ENCODE measurements around the gene ARHGEF7. TPM values are rescaled to one million over a fixed set of nuclear protein-coding genes. Genes with fewer than 3 reads are reported as not detected.

The ARHGEF7 gene
- total RNA-seq, 2 donors from 2014 or later: 70.3 to 73.2 TPM

GRCh38 chr13:111315347-111315995 is 200.4 kb downstream of the ARHGEF7 start:
- peaks cover 11 to 12% of the 10 kb centered on the region in 2 donors for H3K4me1 Mint-ChIP-seq (ENCODE audit: low read depth in 2 of 2)

DNA sequence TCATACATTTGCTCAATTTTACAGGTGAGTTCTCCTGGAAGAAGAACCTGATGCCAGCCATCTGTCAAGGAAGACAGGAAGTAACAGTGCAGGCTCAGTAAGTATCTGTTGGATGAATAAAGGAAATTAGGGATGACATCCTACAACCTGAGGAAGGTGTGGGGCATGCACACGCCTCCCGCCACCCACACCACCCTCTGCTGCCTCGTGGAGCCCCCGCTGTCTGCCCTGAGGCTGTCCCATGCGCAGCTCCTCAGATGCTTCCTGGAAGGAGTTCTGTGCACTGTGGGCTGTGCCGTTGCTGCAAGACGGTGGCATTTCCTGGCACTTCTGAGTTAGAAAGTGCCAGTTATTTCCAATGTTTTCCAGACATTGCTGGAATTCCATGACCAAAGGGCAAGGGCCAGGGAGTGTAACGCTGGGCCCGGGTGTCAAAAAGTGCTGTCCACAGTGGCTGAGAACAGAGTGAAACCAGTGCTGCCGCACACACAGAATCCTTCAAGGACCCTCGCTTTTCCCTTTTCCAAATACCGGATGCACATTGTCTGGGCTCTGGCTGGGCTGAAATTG is 201.1 kb downstream of the ARHGEF7 start:
- H3K36me3 Mint-ChIP-seq: no peaks in the 10 kb centered on the region
- no peak overlapping the region for H3K4me3 Mint-ChIP-seq
- H3K27me3 Mint-ChIP-seq: no peaks in the 10 kb centered on the region
- peaks cover 5% of the 10 kb centered on the region in 2 donors for H3K4me1 Mint-ChIP-seq (ENCODE audit: low read depth in 2 of 2)
- H3K27ac Mint-ChIP-seq: no peak overlapping the region
- no peaks in the 10 kb centered on the region for H3K9me3 Mint-ChIP-seq
- DNase-seq (ENCODE audit: low spot score): no peak
- ATAC-seq: no peak

More at GRCh38 chr13:111315347-111315995, 200.4 kb downstream of the ARHGEF7 start:
- ATAC-seq (peak in 1 of 2 donors; percentile 34), DNase-seq (ENCODE audit: low spot score) (no peak)
- Mint-ChIP-seq H3K9me3 (peaks cover 1% of the 10 kb centered on the region), H3K36me3 (no peaks in the 10 kb centered on the region), H3K27me3 (no peaks in the 10 kb centered on the region), H3K27ac (no peak overlapping the region), H3K4me3 (no peak overlapping the region)

GRCh38 chr13:111317042-111317550 is 202.0 kb downstream of the ARHGEF7 start:
- Mint-ChIP-seq H3K4me3 (no peak overlapping the region), H3K36me3 (no peaks in the 10 kb centered on the region), H3K27ac (no peak overlapping the region), H3K9me3 (no peaks in the 10 kb centered on the region), H3K27me3 (no peaks in the 10 kb centered on the region), H3K4me1 (ENCODE audit: low read depth in 2 of 2) (peaks cover 3 to 5% of the 10 kb centered on the region in 2 donors)
- ATAC-seq: no peak
- DNase-seq (ENCODE audit: low spot score): no peak

GRCh38 chr13:111317571-111318345 is 202.6 kb downstream of the ARHGEF7 start:
- H3K9me3 Mint-ChIP-seq: no peaks in the 10 kb centered on the region
- H3K27ac Mint-ChIP-seq: no peak overlapping the region
- no peak overlapping the region for H3K4me3 Mint-ChIP-seq
- DNase-seq (ENCODE audit: low spot score) (peak; percentile 34), ATAC-seq (no peak)
- H3K36me3 Mint-ChIP-seq: no peaks in the 10 kb centered on the region
- H3K27me3 Mint-ChIP-seq: no peaks in the 10 kb centered on the region
- H3K4me1 Mint-ChIP-seq (ENCODE audit: low read depth in 2 of 2): peaks cover 3 to 5% of the 10 kb centered on the region in 2 donors

DNA sequence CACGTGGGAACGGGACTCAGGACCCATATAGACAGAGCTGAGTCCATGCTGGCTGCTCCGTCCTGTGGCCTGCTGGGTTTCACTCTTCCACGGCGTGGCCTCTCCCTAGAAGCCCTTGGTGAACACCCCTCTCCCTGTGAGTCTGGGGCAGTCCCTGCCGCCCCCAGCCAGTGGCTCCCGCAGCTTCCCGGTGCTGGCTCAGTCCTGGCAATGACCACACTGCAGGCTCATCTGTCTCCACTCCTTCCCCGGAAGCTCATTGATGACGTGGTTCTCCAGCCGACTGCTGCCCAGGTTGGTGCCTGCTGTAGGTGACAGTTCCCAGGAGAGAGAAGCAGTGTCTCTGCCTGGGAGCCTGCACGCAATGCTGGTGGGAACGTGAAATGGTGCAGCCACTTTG is 203.3 kb downstream of the ARHGEF7 start:
- H3K27me3 Mint-ChIP-seq: no peaks in the 10 kb centered on the region
- H3K9me3 Mint-ChIP-seq: no peaks in the 10 kb centered on the region
- H3K4me3 Mint-ChIP-seq: no peak overlapping the region
- no peaks in the 10 kb centered on the region for H3K36me3 Mint-ChIP-seq
- H3K4me1 Mint-ChIP-seq (ENCODE audit: low read depth in 2 of 2): peaks cover 3 to 5% of the 10 kb centered on the region in 2 donors
- no peak overlapping the region for H3K27ac Mint-ChIP-seq
- no peak for ATAC-seq
- peak; percentile 58 for DNase-seq (ENCODE audit: low spot score)

- Mint-ChIP-seq H3K27me3 (no peaks in the 10 kb centered on the region), H3K4me3 (no peak overlapping the region), H3K4me1 (ENCODE audit: low read depth in 2 of 2) (peaks cover 3 to 5% of the 10 kb centered on the region in 2 donors), H3K36me3 (no peaks in the 10 kb centered on the region), H3K9me3 (no peaks in the 10 kb centered on the region), H3K27ac (no peak overlapping the region)
- DNase-seq (ENCODE audit: low spot score): no peak
- ATAC-seq: no peak
Observed at GRCh38 chr13:111319521-111319920, 204.4 kb downstream of the ARHGEF7 start.

DNA sequence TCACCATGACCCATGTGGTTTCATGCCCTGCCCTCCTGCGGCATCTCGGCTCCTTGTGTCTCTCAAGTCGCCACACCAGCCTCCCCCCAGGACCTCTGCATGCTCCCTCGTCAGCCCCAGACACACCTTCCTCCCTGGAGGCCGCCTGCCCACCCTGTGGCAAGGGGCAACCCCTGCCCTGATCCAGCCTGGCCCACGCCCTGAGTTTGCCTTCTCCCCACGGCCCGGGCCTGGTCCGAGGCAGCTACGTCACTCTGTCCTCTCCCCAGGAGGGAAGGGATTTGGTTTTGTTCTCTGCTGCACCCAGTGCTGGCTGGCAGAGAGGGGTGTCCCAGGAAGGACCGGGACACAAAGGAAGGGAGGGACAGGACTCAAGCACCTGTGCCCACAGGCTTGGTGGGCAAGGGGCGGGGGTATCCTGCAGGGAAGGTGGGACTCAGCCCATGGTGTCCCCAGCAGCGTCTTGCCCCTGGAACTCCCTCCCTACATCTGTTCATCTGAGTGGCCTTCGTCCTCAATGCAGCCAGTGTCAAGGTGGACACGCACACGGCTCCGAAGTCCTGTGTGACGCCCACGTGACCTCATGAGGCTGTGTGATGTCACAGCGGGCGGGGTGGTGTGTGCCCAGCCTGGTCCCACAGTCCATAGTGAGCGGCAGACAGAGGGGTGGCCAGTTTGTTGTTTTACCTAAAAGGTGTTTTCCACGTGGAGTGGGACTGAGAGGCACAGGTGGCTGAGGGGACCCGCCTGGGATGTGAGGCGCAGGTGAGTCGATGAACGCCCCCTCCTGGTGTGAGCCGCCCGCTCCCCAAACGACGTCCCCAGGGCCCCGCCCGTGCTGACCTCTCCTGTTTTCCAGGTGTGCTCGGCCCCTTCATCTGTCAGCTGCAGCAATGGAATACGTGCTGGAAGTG is 205.1 kb downstream of the ARHGEF7 start, which contains the start of gene TEX29:
Gene TEX29, plus strand, starts transcription at position 645 of the 914 bp plus-strand sequence. Its CDS starts 249 bp downstream, at position 894.
- DNase-seq (ENCODE audit: low spot score): peak; percentile 58
- H3K4me3 Mint-ChIP-seq: no peak within 1 kb of the TSS
- no peak for ATAC-seq
- H3K27ac Mint-ChIP-seq: no peak within 1 kb of the TSS
- H3K27me3 Mint-ChIP-seq: no peaks in the 10 kb centered on the region
- no peaks in the 10 kb centered on the region for H3K36me3 Mint-ChIP-seq
- peaks cover 3 to 5% of the 10 kb centered on the region in 2 donors for H3K4me1 Mint-ChIP-seq (ENCODE audit: low read depth in 2 of 2)
- no peaks in the 10 kb centered on the region for H3K9me3 Mint-ChIP-seq

DNA sequence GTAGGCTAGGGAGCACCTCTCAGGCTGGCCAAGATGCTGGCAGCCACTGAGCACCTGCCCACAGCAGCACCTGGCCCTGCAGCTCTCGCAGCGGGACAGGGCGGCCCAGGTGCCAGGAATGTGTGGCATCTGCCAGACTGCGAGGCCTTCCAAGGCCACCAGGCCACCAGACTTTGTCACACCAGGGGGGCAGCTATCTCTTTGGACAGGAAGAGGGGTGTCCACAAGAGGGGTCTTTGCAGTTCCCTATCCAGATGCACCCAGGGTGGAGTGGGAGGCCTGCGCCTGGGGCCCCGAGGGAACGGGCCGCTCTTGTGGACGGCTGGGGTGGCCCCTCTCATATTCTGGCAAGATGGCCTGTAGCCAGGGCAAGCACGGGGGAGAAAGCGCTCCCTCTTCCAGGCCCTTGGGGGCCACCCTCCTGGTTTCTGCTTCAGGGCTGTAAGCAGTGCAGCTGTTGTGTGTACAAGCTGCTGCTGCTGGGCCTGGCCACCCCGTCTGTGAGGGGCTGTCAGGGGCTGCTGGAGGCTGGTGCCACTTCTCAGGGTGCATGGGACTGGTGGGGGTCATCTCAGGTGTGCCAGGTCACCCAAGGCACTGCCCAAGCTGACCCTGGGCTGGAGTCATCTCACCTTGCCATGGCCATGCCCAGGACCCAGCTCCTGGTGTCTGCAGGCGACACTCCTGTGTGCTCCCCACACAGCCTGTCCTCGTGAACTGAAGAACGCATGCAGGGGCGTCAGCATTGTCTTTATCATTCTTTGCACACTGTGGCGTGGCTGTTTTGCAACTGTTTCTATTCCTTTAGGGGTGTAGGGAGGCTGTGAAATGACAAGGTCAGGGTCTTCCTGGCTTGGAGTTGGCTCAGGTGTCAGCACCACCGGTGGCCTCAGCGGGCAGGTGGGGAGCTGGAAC is 207.1 kb downstream of the ARHGEF7 start:
- no peaks in the 10 kb centered on the region for H3K36me3 Mint-ChIP-seq
- no peaks in the 10 kb centered on the region for H3K27me3 Mint-ChIP-seq
- no peak overlapping the region for H3K4me3 Mint-ChIP-seq
- no peaks in the 10 kb centered on the region for H3K9me3 Mint-ChIP-seq
- DNase-seq (ENCODE audit: low spot score) (peak; percentile 47), ATAC-seq (no peak)
- peaks cover 3 to 5% of the 10 kb centered on the region in 2 donors for H3K4me1 Mint-ChIP-seq (ENCODE audit: low read depth in 2 of 2)
- no peak overlapping the region for H3K27ac Mint-ChIP-seq

GRCh38 chr13:111322916-111323331 is 207.8 kb downstream of the ARHGEF7 start:
- H3K9me3 Mint-ChIP-seq: no peaks in the 10 kb centered on the region
- no peak overlapping the region for H3K27ac Mint-ChIP-seq
- peak; percentile 38 for DNase-seq (ENCODE audit: low spot score)
- H3K4me1 Mint-ChIP-seq (ENCODE audit: low read depth in 2 of 2): peaks cover 5 to 6% of the 10 kb centered on the region in 2 donors
- H3K36me3 Mint-ChIP-seq: no peaks in the 10 kb centered on the region
- H3K27me3 Mint-ChIP-seq: no peaks in the 10 kb centered on the region
- ATAC-seq: peak; percentile 3 to 24
- no peak overlapping the region for H3K4me3 Mint-ChIP-seq

DNA sequence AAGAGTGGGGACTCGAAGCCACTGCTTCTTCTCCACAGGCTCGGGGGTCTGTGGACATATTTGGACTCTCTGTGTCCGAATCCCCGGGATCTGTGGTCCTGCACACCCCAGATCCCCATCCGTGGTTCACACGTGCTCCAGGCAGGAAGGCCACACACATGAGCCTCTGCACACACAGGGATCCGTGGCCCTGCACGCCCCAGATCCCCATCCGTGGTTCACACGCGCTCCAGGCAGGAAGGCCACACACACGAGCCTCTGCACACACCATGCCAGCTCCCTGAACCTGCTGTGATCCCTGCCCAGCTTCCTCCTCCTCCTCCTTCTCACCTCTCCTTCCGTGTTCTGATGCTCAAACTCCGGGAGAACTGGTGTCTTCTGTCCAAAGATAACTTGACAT is 208.4 kb downstream of the ARHGEF7 start:
- Mint-ChIP-seq H3K4me3 (no peak overlapping the region), H3K27ac (peak overlapping the region in 1 of 2 donors; percentile 31), H3K4me1 (ENCODE audit: low read depth in 2 of 2) (peaks cover 4 to 5% of the 10 kb centered on the region in 2 donors)

DNA sequence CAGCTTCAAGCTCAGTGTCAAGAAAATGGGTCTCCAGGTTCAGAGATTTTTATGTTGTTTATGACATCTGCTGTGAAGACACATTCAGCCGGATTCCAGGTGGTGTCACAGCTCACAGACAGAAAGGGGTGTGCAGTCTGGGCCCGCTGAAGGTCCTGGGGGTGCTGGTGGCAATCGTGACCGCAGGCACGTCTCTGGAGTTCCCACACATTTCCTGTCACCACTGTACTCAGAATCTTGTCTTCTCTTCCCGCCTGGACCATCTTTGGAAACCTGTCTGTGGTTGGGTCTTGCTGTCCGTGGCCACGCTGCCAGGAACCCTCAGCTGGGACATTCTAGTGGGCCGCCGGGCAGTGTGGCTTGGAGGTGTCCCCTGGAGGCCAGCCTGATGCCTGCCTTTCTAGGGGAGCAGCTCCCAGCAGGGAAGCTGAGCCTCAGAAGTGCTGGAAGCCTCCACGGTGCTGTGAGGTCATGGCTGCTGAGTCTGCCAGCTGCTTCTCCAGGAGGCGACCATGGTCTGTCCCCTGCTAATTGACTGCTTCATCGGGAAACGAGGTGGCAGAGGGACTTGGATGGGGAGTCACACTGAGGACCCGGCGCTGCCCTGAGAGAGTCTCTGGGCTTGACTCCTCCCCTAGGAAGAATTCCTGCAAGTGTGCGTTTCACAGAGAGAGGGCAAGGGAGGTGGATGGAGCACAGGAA is 209.0 kb downstream of the ARHGEF7 start:
- no peaks in the 10 kb centered on the region for H3K9me3 Mint-ChIP-seq
- peak; percentile 39 for DNase-seq (ENCODE audit: low spot score)
- peaks cover 3 to 5% of the 10 kb centered on the region in 2 donors for H3K4me1 Mint-ChIP-seq (ENCODE audit: low read depth in 2 of 2)
- no peak overlapping the region for H3K4me3 Mint-ChIP-seq
- H3K27me3 Mint-ChIP-seq: no peaks in the 10 kb centered on the region
- no peaks in the 10 kb centered on the region for H3K36me3 Mint-ChIP-seq
- no peak for ATAC-seq
- H3K27ac Mint-ChIP-seq: peak overlapping the region in 1 of 2 donors; percentile 31

More for the DNA sequence above, 208.4 kb downstream of the ARHGEF7 start:
- H3K36me3 Mint-ChIP-seq: no peaks in the 10 kb centered on the region
- ATAC-seq (no peak), DNase-seq (ENCODE audit: low spot score) (peak; percentile 10)
- no peaks in the 10 kb centered on the region for H3K9me3 Mint-ChIP-seq
- no peaks in the 10 kb centered on the region for H3K27me3 Mint-ChIP-seq

- Mint-ChIP-seq H3K4me1 (ENCODE audit: low read depth in 2 of 2) (peaks cover 2 to 3% of the 10 kb centered on the region in 2 donors), H3K4me3 (no peak overlapping the region), H3K9me3 (no peaks in the 10 kb centered on the region), H3K27me3 (no peaks in the 10 kb centered on the region), H3K36me3 (no peaks in the 10 kb centered on the region), H3K27ac (peak overlapping the region in 1 of 2 donors; percentile 31)
- ATAC-seq (no peak), DNase-seq (ENCODE audit: low spot score) (peak; percentile 44)
Observed at GRCh38 chr13:111324736-111325135, 209.6 kb downstream of the ARHGEF7 start.
